ENCODE measurements around the gene ZSCAN29. TPM values are rescaled to one million over a fixed set of nuclear protein-coding genes. Genes with fewer than 3 reads are reported as not detected.
"Not testable (repeated sequence)": the region's sequence is repeated elsewhere in the genome, so short reads cannot be mapped to it uniquely, and the experiment has no call there.

Gene ZSCAN29
- 10 to 100 TPM; 33.0 to 40.2 TPM for total RNA-seq
- 1 to 10 TPM; 6.4 to 8.6 (median 7.4) TPM for polyA plus RNA-seq
- 30.0 to 73.9 (median 66.1) reads per million in 6 experiments for total RNA-seq

DNA sequence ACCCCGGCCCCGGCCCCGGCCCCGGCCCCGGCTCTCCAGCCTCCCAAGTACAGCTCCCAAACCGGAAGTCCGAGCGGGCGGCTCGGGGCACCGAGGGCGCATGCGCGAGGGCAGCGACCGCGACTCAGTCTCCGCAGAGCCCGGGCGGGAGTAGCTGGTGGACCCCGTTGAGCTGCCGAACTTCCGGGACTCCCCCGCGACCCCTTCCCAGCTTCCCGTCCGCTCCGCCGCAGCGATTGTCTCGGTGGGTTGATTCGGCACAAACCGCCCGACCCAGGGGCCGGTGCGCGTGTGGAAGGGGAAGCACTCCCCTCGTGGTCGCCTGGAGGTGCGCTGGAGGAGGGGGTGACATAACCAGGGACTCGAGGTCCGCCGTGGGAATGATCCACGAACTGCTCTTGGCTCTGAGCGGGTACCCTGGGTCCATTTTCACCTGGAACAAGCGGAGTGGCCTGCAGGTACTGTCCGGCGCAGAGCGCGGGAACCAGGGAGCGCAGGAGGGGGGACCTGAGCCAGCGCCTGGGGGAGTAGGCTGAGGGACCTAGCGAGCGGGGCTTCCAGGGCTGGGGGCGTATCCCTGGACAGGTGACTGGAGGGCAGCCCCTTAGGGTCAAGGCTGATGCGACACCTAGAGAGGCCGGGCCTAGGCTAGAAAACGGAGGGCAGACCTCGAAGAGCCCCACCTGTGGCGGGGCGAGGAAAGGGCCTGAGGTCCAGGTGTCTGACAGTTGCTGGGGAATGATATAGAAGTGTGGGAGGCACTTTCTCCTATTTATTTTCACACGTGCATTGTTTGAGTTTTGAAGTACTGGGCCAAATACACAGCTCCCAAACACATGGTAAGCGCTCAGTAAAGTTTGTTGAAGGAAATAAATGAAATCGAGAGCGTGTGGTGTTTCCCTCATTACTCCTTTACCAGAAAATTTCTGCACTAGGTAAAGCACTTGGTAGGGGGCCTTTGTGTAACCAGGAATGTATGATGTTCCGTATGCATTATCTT lies at the start of gene ZSCAN29, which contains the start of gene TUBGCP4:
ZSCAN29 (minus strand) TSS at position 69 of the 1,000 bp plus-strand sequence. CDS start 1,130 bp downstream, outside the sequence.
TUBGCP4 (plus strand) TSS at position 127 of the 1,000 bp plus-strand sequence; CDS start at position 381, 254 bp downstream.
- peaks cover 32 to 33% (median 33%) of the 10 kb centered on the region in 3 donors for H3K36me3 Mint-ChIP-seq
- H3K4me3 Mint-ChIP-seq, result peak within 1 kb of the TSS; percentile 87 to 93 (median 91)
- H3K9me3 Mint-ChIP-seq, result peaks cover 3 to 39% (median 31%) of the 10 kb centered on the region in 9 donors
- peak within 1 kb of the TSS; percentile 75 to 96 (median 91) for H3K27ac Mint-ChIP-seq
- H3K27me3 Mint-ChIP-seq, result no peaks in the 10 kb centered on the region
- POLR2A ChIA-PET, result interaction anchor here (0.6 to 2.2 kb wide), 6 partner anchors 9 to 1098 kb away, joined by 3 to 9 read pairs (median 3); partner anchors contain the start of genes GANC, LCMT2 and TMEM87A
- DNase-seq (peak; percentile 52 to 81 (median 68)), ATAC-seq (peak; percentile 72 to 77)
- peaks cover 39 to 60% (median 52%) of the 10 kb centered on the region in 4 donors for H3K4me1 Mint-ChIP-seq

DNA sequence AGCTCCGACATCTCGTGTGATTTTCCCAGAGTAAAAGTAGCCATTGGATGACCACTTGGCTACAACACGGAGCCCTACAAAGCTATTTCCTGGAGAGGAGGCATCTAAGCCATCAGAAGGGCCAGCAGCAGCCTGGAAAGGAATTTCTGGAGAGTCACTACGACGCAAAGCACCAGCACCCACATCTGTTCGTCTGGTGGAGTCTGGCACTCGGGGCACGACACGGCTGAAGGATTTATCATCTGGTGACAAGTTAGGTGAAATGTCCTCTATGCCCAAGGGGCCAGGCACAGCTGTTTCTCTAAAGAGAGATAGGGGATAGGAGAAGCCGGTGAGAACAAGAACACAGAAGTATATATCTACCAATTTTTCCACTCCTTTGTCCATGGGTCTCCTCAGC lies 49.6 kb upstream of the ZSCAN29 start:
- peaks cover 7 to 12% (median 11%) of the 10 kb centered on the region in 4 donors for H3K4me1 Mint-ChIP-seq
- ATAC-seq, result no peak
- POLR2A ChIA-PET, result no interaction called here
- H3K27me3 Mint-ChIP-seq, result no peaks in the 10 kb centered on the region
- H3K27ac Mint-ChIP-seq, result peak overlapping the region in 2 of 10 donors; percentile 60 to 68
- no peaks in the 10 kb centered on the region for H3K9me3 Mint-ChIP-seq
- peaks cover 0 to 76% (median 21%) of the 10 kb centered on the region in 3 donors for H3K36me3 Mint-ChIP-seq
- DNase-seq, result no peak
- H3K4me3 Mint-ChIP-seq, result no peak overlapping the region

DNA sequence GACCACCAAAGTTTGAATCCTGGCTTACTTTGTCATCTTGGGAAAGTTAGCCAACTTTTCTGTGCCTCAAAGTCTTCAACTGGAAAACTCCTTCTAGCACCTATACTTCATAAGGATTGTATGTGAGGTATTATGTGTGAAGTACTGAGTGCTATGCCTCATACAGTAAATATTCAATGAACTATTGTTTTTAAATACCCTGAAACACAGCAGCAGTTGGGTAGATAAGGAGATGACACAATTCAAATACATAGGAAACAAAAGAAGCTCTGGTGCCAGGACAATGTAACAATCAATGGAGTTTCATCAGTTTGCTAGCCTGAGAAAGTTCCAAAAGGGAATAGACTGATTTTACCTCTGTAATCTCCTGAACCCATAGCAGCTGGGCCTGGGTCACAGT lies 43.4 kb upstream of the ZSCAN29 start:
- POLR2A ChIA-PET, result no interaction called here
- Mint-ChIP-seq H3K27me3 (no peaks in the 10 kb centered on the region), H3K4me1 (peaks cover 0 to 7% (median 1%) of the 10 kb centered on the region in 4 donors)

DNA sequence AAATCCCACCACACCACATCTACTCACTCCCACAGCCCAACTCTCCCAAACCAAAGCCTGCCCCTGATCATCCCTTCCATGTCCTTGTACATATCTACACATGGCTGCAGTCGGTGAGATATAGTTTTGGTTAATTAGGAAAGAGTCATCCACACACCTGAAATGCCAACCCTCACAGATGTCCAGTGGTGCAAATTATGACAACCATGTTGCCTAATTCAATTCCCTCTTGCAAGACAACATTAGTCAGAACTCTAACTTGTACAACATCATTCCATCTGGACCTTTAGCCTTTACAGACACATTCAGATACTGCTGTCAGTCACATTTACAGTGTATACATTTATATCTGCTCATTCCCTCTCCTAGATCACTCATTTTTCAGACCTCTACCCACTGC lies 41.3 kb upstream of the ZSCAN29 start:
- ATAC-seq (no peak), DNase-seq (no peak)
- Mint-ChIP-seq H3K9me3 (no peaks in the 10 kb centered on the region), H3K36me3 (peaks cover 6 to 88% (median 21%) of the 10 kb centered on the region in 3 donors), H3K4me1 (peaks cover 0 to 5% (median 1%) of the 10 kb centered on the region in 4 donors), H3K27ac (peak overlapping the region in 7 of 10 donors; percentile 8 to 81 (median 55)), H3K4me3 (no peak overlapping the region), H3K27me3 (no peaks in the 10 kb centered on the region)
- POLR2A ChIA-PET, result no interaction called here

More for the DNA sequence above, 43.4 kb upstream of the ZSCAN29 start:
- Mint-ChIP-seq H3K9me3 (no peaks in the 10 kb centered on the region), H3K27ac (no peak overlapping the region), H3K36me3 (peaks cover 6 to 77% (median 14%) of the 10 kb centered on the region in 3 donors), H3K4me3 (no peak overlapping the region)
- no peak for ATAC-seq
- no peak for DNase-seq

DNA sequence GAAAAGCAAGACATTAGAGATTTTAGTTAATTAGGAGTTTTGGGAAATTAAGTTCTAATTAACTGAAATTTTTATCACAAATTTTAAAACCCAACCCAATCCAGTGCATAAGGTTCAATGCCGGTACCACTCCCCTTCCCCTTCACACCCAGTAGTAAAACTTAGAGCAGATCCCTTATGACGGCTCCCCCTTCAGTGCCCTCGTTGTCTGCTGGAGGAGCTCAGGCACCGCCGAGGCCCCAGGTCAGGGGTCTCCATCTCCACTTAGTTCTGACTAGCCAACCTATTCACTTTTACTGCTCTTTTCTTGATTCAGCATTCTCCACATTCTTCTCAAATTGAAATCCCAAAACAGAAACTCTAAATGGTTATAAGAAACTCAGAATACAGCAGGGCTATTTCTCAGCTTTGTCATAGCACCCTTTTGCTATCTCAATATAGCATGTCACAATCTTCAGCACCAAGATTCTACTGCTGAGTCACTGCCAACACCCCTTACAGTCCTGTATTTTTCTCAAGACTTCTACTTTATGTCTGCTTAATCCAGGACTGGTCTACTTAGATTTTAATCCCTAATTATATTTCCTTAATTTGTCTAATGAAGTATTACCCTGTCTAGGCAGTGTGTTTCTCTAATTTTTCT lies 39.9 kb upstream of the ZSCAN29 start:
- Mint-ChIP-seq H3K4me3 (no peak overlapping the region), H3K4me1 (peaks cover 0 to 5% (median 1%) of the 10 kb centered on the region in 4 donors), H3K27ac (peak overlapping the region in 8 of 10 donors; percentile 7 to 73 (median 44)), H3K36me3 (peaks cover 6 to 93% (median 25%) of the 10 kb centered on the region in 3 donors), H3K27me3 (no peaks in the 10 kb centered on the region), H3K9me3 (no peaks in the 10 kb centered on the region)
- ATAC-seq (no peak), DNase-seq (no peak)
- POLR2A ChIA-PET, result no interaction called here

DNA sequence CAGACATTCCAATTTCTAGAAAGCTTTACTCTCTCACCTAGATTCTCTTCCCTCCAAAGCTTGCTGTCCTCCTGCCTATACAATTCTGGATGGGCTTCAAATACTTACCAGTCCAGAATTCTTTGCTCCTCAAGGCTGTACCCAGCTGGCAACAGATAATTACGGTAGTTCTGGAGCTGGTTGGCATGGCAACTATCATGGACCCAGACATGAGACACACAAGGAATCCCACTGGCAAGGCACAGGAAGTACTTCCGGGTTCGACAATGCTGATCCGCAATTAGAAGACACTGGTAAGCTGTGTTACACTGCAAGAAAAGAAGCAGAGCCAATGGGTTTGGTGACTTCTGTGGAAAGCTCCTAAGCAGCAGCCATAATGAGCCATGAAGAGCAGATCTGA lies 37.9 kb upstream of the ZSCAN29 start:
- no peak for DNase-seq
- peak overlapping the region in 7 of 10 donors; percentile 15 to 75 (median 40) for H3K27ac Mint-ChIP-seq
- H3K4me3 Mint-ChIP-seq, result no peak overlapping the region
- no peaks in the 10 kb centered on the region for H3K27me3 Mint-ChIP-seq
- POLR2A ChIA-PET, result no interaction called here
- peaks cover 6 to 94% (median 28%) of the 10 kb centered on the region in 3 donors for H3K36me3 Mint-ChIP-seq
- H3K9me3 Mint-ChIP-seq, result no peaks in the 10 kb centered on the region
- no peak for ATAC-seq
- peaks cover 0 to 7% (median 1%) of the 10 kb centered on the region in 4 donors for H3K4me1 Mint-ChIP-seq

DNA sequence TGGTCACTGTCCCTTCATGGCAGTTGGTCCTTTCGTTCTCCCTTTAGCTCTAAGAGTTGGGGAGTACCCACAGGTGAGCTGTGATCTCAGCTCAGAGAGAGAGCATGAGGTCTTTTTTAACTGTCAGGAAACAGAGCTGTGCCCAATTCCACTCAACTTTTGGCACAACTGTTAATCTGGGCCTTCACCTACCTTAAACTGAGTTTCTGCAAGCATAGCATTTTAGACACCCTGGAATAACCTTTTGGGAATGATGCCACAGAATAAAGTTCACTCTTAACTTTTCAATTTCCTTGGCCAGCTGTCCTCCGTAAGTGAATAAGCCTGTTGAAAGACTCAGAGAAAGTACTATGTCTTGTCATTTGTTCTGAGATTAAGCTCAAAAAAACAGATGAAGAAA lies 36.0 kb upstream of the ZSCAN29 start:
- DNase-seq, result no peak
- H3K9me3 Mint-ChIP-seq, result no peaks in the 10 kb centered on the region
- no peaks in the 10 kb centered on the region for H3K27me3 Mint-ChIP-seq
- no peak for ATAC-seq
- H3K4me1 Mint-ChIP-seq, result peaks cover 0 to 5% (median 0%) of the 10 kb centered on the region in 4 donors
- H3K36me3 Mint-ChIP-seq, result peaks cover 0 to 94% (median 24%) of the 10 kb centered on the region in 3 donors
- H3K27ac Mint-ChIP-seq, result peak overlapping the region in 2 of 10 donors; percentile 70 to 82
- H3K4me3 Mint-ChIP-seq, result no peak overlapping the region
- POLR2A ChIA-PET, result no interaction called here

DNA sequence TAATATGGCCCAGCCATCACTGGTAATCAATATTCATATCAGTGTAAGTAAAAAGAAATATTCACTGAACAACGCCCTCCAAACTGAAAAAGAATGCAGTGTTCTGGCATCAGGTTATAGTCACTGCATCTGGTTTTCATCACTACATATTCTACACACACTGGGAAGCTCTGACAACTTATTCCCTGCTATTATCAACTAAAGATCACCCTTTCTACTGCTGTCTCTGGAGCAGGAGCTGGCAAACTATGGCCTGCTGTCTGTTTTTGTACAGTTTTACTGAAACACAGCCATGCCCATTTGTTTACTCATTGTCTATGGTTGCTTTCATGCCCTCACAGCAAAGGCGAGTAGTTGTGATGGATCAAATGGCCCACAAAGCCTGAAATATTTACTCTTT lies 35.3 kb upstream of the ZSCAN29 start:
- peaks cover 0 to 5% (median 0%) of the 10 kb centered on the region in 4 donors for H3K4me1 Mint-ChIP-seq
- DNase-seq (no peak), ATAC-seq (no peak)
- H3K4me3 Mint-ChIP-seq, result no peak overlapping the region
- H3K36me3 Mint-ChIP-seq, result peaks cover 0 to 95% (median 24%) of the 10 kb centered on the region in 3 donors
- no peaks in the 10 kb centered on the region for H3K27me3 Mint-ChIP-seq
- H3K9me3 Mint-ChIP-seq, result no peaks in the 10 kb centered on the region
- POLR2A ChIA-PET, result no interaction called here
- H3K27ac Mint-ChIP-seq, result peak overlapping the region in 1 of 10 donors; percentile 70

DNA sequence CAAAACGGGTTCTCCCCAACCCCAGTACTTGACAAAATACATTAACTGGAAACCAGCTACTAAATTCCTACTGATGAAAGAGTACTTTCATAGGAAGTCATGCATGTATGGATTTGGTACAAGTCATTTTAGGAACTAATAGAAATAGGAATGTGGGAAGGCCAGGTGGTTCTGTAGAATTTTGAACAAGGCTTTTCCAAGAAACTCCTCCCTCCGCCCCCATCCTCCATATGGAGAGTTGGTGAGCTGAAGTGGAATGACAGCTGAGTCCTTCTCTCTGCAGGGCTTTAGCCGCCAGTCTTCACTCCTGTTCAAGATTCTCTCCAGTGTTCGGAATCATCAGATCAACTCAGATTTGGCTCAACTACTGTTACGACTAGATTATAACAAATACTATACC lies 33.3 kb upstream of the ZSCAN29 start:
- Mint-ChIP-seq H3K4me1 (peaks cover 0 to 2% (median 0%) of the 10 kb centered on the region in 4 donors), H3K36me3 (peaks cover 0 to 95% (median 25%) of the 10 kb centered on the region in 3 donors), H3K9me3 (no peaks in the 10 kb centered on the region), H3K27me3 (no peaks in the 10 kb centered on the region), H3K27ac (peak overlapping the region in 4 of 10 donors; percentile 12 to 81 (median 36)), H3K4me3 (no peak overlapping the region)
- no peak for ATAC-seq
- no peak for DNase-seq
- POLR2A ChIA-PET, result no interaction called here

DNA sequence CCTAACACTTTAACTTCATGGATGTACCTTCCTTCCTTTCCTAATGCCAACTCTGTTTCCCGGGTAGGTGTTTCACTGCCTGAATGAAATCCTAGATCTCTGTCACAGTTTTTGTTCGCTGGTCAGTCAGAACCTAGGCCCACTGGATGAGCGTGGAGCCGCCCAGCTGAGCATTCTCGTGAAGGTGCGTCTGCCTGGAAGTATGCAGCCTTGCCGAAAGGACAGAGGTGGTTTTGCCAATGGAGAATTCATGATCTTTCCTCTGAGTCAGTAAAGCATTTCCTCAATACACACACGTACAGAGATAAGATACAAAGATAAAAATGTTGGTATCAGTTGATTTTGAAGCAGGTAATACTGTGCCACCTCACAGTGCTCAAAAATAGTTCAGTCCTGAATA lies 32.8 kb upstream of the ZSCAN29 start:
- no peaks in the 10 kb centered on the region for H3K9me3 Mint-ChIP-seq
- H3K36me3 Mint-ChIP-seq, result peaks cover 0 to 95% (median 28%) of the 10 kb centered on the region in 3 donors
- no peaks in the 10 kb centered on the region for H3K27me3 Mint-ChIP-seq
- no peak for DNase-seq
- H3K27ac Mint-ChIP-seq, result peak overlapping the region in 5 of 10 donors; percentile 12 to 66 (median 27)
- POLR2A ChIA-PET, result no interaction called here
- no peak overlapping the region for H3K4me3 Mint-ChIP-seq
- peaks cover 0 to 2% (median 0%) of the 10 kb centered on the region in 4 donors for H3K4me1 Mint-ChIP-seq
- ATAC-seq, result no peak

DNA sequence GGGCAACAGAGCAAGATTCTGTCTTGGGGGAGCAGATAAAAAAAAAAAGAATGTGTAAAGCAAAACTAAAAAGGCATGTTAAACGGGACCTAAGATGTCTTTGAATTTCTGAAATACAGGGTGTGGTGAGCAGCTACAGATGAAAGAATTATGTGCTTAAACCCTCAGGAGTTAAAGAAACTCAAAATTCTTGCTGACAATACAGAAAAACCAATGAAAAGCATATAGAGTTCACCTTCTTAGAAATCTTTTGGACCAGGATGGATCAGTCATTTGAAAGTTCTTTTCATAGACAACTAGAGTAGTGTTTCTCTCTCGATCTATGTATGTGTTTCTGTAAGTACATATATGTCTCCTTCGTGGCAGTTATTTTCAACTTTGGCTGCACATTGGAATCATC lies 31.4 kb upstream of the ZSCAN29 start:
- peaks cover 0 to 95% (median 28%) of the 10 kb centered on the region in 3 donors for H3K36me3 Mint-ChIP-seq
- H3K27me3 Mint-ChIP-seq, result no peaks in the 10 kb centered on the region
- peaks cover 0 to 2% (median 0%) of the 10 kb centered on the region in 4 donors for H3K4me1 Mint-ChIP-seq
- DNase-seq, result no peak
- no peaks in the 10 kb centered on the region for H3K9me3 Mint-ChIP-seq
- ATAC-seq, result no peak
- H3K4me3 Mint-ChIP-seq, result no peak overlapping the region
- H3K27ac Mint-ChIP-seq, result peak overlapping the region in 4 of 10 donors; percentile 24 to 52 (median 26)
- POLR2A ChIA-PET, result no interaction called here

DNA sequence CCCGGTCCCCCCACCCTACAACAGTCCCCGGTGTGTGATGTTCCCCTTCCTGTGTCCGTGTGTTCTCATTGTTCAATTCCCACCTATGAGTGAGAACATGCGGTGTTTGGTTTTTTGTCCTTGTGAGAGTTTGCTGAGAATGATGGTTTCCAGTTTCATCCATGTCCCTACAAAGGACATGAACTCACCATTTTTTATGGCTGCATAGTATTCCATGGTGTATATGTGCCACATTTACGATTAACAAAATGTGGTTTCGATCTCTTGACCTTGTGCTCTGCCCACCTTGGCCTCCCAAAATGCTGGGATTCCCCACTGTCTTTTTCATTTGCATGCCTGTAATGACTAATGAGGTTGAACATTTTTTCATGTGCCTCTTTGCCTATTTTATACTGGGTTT lies 22.7 kb upstream of the ZSCAN29 start:
- H3K9me3 Mint-ChIP-seq, H3K27ac Mint-ChIP-seq, POLR2A ChIA-PET, H3K27me3 Mint-ChIP-seq, DNase-seq, H3K4me3 Mint-ChIP-seq, H3K4me1 Mint-ChIP-seq, ATAC-seq: not testable (repeated sequence)
- H3K36me3 Mint-ChIP-seq, result peaks cover 10 to 85% (median 25%) of the 10 kb centered on the region in 3 donors
